ENCODE data around the gene ZIC4.
A peak's percentile ranks its signal among the peaks of the same experiment; 100 is the strongest.

Gene ZIC4

GRCh38 chr3:147368561-147369221, 37.7 kb downstream of the ZIC4 start:
- DNase-seq = no peak

DNA sequence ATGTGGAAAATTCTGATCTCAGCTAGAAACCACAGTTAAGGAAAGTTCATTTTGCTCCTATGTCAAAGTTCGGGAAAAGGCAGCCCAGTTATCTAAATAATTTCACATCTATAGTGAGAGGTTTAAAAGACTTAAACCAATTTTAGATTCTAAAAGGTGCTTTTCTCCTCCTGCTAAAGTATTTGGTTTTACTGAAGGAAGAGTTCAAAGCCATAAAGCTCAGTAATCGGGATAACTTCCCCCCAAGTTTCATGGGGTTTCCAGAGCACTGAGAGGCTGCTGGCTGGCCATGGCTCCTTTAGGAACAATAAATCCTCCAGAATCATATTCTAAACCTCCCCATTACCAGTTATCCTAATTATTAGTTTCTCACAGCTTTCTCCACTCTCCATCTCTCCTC, 38.2 kb downstream of the ZIC4 start:
- DNase-seq = no peak

GRCh38 chr3:147367676-147368075, 38.7 kb downstream of the ZIC4 start:
- DNase-seq = no peak

DNA sequence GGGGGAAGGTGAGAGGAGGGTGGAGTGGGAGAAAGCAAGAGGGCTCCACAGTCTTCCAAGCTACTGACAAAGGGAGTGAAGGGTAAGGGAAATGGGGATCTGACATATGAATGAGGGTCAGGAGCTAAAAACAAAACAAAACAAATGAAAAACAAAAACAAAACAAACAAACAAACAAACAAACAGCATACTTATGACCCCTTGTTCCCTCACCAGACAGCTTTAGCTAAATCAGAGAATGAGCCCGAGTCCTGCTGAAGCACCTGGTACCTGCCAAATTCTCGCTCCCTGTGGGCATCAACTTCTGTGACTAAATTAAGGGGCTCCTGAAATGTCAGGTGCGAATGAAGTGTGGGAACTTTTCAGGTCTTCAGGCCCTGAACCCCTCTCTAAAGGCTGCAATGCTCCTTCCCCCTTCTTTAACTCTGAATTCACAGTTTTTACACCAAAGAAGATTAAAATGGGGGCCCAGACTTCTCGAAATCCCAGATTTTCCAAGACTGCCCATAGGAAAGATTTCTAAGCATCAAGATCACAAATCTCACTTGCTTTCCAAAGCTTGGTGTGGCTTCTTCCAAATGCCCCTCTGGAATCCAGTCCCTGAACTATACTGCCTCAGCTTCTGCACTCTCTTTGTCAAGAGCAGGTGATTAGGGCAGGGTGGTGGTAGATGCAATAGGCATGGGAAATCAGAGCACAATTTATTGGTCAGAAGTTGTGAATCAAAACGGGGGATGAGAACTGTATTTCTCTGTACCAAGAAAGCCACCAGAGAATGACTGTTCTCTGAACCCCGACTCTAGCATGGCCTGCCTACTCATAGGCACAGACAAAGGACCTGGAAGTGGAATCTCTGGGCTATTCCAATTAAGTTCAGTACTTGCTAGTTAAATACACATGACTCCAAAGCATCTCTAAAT, 40.9 kb downstream of the ZIC4 start:
- no peak for DNase-seq

- DNase-seq = no peak
Measured at GRCh38 chr3:147364771-147365170, 41.6 kb downstream of the ZIC4 start.

DNA sequence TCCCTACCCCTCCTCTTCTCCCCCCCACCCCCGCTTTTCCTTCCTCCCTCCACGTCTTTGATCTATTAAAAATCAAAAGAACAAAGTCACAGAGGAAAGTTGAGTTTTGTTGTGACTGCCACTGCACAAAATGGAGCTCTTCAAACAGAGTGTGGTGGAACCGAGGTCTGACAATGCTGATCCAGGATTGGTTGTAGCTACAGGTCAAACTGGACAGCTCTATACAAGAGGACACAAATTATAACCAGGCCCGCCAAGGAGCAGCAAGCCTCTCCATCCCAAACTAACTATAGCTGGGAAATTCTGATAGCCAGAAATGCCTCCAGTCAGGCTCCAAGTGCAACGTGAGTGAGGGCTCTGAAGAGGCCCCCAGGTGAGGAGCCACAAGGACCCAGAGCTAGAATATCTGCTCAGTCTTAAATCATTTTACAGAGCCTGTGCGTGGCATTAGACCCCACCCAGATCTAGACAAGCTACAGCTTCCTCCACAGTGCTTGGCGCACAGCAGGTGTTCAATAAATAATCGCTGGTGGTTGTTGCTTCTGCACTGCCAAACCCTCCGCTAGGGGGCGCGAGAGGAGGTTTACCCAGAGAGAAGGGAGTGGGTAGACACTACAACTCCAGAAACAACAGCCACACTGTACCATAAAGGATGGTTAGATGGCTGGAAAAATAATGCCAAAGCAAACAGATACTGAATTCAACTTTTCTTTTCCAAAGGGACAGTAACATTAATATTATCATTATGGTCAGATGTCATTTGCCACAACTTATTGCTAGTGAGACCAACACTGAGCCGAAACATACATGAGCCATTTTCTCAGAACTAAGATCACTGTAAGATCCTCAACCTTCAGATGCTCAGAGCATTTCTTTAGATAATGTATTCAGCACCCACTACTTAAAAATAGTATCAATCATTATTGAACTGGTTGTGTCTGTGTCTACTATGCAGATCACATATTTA, 44.6 kb downstream of the ZIC4 start:
- peak; percentile 42 for DNase-seq

- DNase-seq = no peak
Measured at GRCh38 chr3:147360646-147361453, 45.5 kb downstream of the ZIC4 start.

DNA sequence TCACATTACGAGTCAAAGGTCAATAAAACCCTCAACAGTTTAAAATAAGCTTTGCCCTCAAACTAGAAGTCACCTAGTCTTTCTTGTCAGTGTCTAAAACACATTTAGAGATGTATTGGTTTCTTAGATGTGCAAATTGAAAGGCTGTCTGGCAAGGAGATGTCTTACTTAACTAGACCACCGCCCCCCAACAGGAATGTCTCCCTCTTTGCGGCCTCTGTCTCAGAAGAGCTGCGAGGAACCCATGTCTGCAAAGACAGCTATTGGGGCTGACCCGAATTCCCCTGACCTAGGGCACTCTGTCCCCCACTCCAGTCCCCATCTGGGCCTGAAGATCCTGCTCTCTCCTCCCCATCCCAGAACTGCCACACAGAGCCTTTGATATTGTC, 46.3 kb downstream of the ZIC4 start:
- no peak for DNase-seq

DNA sequence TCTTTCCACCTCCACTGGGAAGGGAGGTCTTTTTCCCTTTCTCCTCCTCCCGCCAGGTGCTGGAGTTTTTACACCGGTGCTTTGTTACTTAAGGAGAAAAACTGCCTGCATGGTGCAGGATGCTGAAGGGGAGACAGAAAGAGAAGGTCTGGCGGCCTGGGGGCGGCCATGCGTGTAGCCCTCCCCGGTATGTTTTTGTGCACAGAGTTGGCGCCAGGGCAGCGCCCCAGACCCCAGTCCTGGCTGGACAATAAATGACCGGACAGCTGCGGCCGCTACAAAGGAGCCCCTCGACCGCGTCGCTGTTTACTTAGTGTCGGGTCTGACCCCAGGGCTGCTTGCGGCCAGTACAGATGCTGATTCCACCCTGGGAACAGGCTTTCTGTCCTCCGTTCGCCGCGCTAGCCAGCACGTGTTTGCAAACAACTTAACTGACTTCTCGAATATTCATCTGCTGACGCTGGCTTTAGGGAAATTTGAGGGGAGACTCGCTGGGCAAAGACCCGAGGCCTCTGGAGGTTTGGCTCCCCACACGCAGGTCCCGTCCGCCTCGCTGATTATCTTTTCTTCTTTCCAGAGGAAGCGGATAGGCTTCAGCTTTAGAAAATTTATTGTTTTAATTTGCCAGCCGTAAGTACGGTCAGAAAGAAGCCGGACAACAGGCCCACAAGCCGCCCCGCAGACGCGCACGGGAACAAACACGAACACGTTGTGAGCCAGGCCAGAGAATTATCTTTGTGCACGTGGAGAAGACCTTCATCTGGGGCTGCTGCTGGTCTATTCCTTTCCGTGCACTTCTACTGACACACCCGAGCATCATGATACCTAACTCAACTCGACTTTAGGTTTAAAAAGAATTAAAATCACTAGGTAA, 46.9 kb downstream of the ZIC4 start:
- DNase-seq = no peak

- no peak for DNase-seq
Measured at GRCh38 chr3:147358144-147358992, 48.0 kb downstream of the ZIC4 start.

- DNase-seq = no peak
Measured at GRCh38 chr3:147356909-147357900, 49.1 kb downstream of the ZIC4 start.

DNA sequence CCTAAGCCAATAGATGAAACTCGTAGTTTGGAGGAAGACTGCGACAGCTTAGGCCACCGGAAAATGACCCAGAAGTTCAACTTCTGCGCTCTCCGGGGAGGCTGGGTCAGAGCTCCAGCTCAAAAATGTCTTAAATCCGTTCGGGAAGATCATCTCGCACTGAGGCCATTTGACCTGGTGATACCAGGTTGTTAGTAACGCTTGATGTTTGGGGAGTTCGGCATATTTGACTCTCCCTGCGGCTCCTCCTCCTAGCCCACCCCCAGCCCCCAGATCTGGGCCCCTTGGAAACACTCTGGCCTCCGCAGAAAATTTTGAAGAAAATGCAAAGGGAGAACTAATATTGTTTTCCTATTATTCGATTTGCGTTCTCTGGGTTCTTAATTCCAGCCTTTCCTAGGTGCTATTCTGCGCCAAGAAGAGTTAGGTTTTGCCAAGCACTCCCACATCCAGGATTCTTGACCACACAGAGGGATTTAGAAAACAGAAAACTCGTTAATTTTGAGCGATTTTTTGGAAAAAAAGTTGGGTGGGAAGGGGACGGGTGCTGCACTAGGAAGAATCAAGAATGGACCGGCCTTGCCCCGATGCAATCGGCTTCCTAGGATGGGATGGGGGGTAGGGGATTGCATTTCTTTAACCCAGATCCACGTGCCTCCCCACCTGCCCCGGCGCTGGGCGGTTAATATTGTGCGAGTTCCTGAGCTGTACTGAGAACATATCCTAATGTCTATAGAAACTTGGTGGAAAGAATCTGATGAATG, 50.0 kb downstream of the ZIC4 start:
- DNase-seq = no peak

DNA sequence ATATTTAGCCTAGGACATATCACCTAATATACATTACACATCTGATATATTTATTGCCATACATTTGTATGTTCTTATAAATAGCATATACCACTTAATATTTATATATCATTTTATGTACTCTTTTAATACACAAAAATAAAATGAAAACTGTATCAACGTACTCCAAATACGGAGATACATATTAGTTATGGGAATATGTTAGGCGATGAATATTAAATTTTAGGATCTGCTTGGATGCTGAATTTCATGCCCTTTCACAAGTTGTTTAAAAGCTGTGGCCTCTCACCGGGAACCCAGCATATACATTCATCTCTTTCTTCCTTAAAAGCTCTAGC, 50.6 kb downstream of the ZIC4 start:
- DNase-seq = no peak

GRCh38 chr3:147355084-147355752, 51.1 kb downstream of the ZIC4 start:
- DNase-seq = no peak

- no peak for DNase-seq
Measured at GRCh38 chr3:147354623-147355022, 51.7 kb downstream of the ZIC4 start.

- no peak for DNase-seq
Measured at GRCh38 chr3:147351301-147351700, 55.0 kb downstream of the ZIC4 start.

DNA sequence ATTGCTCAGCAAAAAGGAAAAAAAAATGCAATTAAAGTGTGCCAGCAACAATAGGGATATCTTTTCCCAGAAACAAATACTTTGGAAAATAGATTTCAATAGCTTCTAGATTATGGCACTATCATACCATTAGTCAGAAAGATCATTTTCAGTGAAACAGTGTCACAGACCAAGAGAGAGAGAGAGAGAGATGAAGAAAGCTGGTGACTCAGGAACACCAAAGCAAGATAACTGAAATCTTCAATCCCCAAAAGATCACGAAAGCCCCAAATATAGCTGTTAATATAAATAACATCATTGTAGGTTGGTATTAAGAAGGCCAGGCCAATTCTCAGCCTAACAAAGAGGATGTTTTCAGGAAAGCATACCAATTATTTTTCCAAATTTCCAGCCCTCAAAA, 57.4 kb downstream of the ZIC4 start:
- no peak for DNase-seq

- DNase-seq = no peak
Measured at GRCh38 chr3:147343926-147344325, 62.4 kb downstream of the ZIC4 start.
